Measurements from ENCODE around the gene HMGN5.

- no peak for TF ChIP-seq CTCF (conservative IDR thresholded peaks at IDR 0.05; ENCODE audit: low read depth, low read length)
- TF ChIP-seq EZH2 (IDR thresholded peaks at IDR 0.05; ENCODE audit: borderline replicate concordance, low read depth, low read length, poor library complexity, severe bottlenecking): no peak
Measured at GRCh38 chrX:81238166-81238565, 36.5 kb upstream of the HMGN5 start.
